Activated T-cell treated with anti-CD3 and anti-CD28 coated beads, Interleukin-2, amount 50 U/mL, for 48 hours (primary cell): ENCODE measurements around the gene PPP1R1A.

Experiments used
- DNase-seq, 2 experiments: peaks; one replicate each; pipeline ENCODE4 v3.0.0-alpha.2; 2020

PPP1R1A gene

DNA sequence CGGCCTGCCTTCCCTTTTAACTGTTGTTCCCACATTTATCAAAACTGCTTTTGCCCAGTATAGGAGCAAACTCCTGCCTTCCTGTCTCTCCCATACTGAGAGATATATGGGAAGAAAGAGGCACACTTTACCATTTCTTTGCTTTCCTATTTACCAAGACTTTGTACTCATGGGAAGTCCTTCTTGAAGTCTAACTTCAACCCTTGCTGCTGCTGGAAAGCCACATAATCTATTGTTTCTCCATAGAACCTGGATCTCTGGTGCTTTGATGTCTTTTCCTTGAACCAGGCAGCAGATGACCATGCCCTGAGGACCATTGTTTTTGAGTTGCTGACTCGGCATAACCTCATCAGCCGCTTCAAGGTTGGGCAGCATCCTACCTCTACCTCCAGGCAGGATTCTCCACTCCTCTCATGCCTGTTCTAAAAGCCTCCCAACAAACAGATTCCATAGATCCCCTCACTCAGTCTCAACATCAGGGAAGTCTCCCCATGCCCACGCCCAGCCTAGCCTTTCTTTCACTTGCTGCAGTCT is 18.4 kb downstream of the PPP1R1A start:
- DNase-seq = no peak

- DNase-seq = no peak
These were observed 19.4 kb downstream of the PPP1R1A start for GRCh38 chr12:54569072-54569471.

DNA sequence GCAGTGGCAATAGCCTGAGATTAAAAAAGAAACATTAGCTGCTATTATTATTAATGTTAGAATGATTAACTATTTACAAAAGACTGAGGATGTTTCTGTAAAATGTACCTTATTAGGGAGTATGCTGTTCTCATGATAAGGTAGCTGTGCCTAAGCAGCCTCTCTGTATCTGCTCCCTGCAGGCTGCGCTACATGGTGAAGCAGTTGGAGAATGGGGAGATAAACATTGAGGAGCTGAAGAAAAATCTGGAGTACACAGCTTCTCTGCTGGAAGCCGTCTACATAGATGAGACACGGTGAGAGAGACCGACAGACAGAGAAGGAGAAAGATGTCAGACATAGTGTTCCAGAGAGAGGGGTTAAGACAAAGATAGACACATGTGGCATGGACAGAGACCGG is 21.7 kb downstream of the PPP1R1A start:
- no peak for DNase-seq

- DNase-seq = no peak
These were observed 22.4 kb downstream of the PPP1R1A start for GRCh38 chr12:54565986-54566544.

DNA sequence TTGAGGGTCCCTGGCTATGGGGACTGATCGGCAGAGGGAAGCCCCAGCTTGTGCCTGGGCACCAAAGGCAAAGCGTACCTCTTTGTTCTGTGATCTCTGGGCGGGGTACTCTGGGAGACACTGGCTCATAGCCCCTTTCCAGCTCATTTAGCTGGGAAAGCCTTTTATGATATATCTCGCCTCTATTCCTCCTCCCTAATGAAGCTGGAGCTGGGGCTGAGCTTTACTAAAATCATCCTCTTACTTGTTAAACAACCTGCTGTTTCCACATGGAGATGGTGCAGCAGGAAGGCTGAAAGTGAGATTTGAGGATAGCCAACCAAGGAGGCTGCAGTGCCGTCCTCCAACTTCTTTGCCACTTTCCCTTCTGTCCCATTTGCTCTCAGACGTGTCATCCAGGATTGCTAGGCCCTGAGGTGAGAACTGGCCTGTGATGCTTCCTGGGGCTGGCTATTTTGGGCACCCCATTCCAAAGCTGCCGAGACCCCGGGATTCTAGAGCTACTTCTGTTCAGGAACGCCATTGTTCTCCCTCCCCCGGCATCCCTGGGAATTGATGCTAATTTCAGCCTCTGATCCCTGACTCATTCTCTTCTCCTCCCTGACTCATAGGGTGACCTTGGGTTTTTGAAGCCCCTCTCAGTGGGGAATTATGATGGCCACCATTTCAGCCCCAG is 23.0 kb downstream of the PPP1R1A start:
- no peak for DNase-seq

DNA sequence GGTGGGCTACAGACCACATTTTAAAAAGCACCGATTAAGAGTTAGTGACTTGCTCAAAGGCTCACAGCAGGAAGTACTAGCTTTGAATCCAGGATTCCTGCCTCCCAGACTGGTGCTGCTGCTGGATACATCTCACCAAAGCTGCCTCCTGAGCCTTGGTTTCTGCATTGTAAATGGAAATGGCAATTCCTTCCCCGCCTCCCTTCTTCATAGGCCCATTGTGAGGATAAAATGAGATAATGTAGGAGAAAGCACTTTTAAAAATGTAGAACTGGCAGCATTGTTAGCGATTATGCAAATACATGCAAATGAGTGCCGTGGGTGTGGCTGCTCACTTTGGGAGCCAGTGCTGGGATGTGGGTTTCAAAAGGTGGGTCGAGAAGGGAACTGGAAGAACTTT is 23.7 kb downstream of the PPP1R1A start:
- DNase-seq = no peak

DNA sequence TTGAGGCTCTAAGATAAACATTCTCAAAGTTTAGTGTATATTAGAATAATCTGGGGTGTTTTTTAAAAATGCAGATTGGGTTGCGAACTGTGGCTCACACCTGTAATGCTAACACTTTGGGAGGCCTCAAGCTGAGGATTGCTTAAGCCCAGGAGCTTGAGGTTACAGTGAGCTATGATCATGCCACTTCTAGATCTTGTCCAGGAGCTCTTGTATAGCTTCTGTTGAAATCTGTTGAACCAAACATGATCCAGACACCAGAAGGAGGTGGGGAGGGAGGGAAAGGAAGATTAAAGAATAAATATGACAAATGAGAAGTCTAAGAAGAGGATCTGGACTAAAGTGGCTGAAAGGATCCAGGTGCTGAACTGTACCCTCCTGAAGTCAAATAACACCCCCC is 24.7 kb downstream of the PPP1R1A start:
- DNase-seq = no peak

DNA sequence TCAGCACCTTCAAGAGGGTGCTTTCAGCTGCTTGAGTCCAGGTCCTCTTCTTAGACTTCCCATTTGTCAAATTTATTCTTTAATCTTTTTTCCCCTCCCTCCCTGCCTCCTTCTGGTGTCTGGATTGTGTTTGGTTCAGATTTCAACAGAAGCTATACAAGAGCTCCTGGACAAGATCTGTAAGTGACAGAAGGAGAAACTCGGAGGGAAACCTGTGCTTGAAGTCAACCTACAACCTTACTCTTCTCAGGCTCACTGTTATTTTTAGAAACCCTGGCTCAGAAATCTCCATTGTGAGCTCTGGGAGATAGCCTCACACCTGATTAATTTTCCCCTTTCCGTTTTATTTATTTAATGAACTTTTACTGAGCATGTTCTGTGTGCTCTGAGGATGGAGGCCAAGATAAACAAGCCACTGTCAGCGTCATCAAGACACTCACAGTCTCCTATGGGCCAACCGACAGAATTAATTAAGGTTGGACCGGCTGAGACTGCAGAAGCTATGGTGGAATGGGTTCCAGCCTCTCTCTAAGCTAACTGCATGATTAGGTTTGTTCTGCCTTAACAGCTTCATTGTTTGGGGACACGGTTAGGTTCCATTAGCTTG is 25.6 kb downstream of the PPP1R1A start:
- DNase-seq = no peak

GRCh38 chr12:54561164-54561563 is 27.3 kb downstream of the PPP1R1A start:
- DNase-seq = peak; percentile 59 to 60

DNA sequence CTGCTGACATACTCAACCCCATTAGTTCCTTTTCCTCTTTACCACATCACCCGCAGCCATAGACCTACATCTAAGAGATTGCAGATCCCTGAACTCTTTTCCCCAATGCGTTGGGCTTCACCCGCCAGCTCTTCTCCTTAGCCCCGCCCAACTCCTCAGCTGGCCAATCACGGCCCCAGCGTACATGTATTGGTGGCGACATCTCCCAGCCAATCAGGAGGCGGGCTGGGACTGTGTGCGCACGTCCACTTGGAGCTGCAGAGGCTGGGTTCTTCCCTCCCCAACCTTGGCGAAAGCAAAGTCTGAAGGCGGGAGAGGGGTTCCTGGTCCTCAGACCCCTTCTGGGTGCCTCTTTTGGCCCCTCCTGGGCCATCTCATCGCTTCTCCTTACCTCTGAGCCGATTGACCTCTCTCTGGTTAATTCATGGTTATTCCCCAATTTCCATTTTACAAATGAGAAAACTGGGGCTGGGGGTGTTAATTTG is 28.0 kb downstream of the PPP1R1A start:
- DNase-seq = peak; percentile 88 to 89

DNA sequence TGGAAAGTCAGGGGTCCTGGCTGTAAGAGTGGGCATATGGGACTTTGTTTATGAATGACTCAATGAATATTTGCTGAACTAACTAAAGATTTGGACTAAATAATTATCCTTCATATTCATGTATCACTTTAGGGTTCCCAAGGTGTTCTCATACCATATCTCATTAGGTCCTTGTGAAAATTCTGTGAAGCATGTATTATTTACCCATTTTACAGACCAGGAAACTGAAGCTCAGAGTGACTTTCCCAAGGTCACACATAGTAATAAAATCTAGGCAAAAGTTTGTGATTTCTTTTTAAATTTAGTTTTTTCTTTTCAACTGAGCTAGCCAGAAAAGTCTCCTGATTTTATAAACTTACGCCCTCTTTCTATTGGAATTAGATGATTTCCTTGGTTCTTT is 29.7 kb downstream of the PPP1R1A start:
- DNase-seq = no peak

GRCh38 chr12:54558311-54558710 is 30.1 kb downstream of the PPP1R1A start:
- no peak for DNase-seq

- no peak for DNase-seq
These were observed 32.7 kb downstream of the PPP1R1A start for GRCh38 chr12:54555670-54556257.

DNA sequence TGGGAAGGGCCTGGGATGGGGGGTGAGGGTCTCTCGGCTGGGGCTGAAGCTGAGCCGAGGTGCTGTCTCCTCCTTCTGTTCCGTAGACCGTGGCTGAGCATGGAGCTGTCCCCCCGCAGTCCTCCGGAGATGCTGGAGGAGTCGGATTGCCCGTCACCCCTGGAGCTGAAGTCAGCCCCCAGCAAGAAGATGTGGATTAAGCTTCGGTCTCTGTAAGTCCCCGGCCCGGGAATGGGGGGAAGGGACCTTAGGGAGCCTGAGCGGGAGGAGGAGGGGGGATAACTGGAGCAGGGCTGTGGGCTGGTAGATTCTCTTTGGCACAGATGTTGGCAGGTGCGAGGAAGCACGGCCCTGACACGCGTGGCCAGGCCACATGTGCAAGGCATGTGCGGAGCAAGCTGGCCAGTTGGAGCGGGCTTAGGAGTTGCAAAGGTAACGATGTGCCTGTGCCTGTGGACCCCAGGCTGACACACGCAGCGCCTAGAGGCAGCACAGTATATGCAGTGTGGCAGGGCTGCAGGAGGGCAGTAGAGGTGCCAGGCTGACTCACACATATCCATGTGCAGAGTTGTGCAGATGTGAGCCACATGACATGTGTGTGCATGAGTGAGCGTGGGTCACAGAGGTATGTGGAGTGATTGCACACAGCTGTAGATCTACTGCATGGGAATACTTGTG is 38.5 kb downstream of the PPP1R1A start:
- DNase-seq = peak; percentile 55 to 59

GRCh38 chr12:54546511-54546910 is 41.9 kb downstream of the PPP1R1A start:
- no peak for DNase-seq

GRCh38 chr12:54544743-54545142 is 43.7 kb downstream of the PPP1R1A start:
- DNase-seq = no peak

GRCh38 chr12:54543526-54543925 is 44.9 kb downstream of the PPP1R1A start:
- DNase-seq = no peak

DNA sequence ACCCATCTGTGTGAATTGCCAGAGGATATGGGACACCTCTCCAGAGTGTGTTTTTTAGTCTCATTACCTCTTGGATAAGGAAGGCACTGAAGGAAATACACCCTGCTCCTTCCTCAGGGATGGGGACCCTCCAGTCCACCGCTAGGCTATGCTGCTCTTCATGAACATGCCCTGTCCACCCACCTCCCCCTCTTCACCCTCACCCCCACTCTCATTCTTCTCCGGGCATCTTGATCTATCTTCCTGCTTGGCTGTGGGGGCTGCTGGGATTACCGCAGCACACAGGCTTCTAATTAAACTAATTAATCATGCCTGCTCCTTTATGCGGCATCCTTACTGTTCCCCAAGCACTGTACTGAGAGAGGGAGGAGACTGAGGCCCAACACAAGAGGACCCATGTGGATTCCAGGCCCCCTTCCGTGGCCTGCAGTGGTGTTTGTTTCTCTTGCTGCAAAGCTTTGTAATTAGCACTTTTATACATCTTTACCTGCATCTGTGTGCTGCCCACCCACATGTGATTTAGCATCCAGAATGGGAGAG is 46.6 kb downstream of the PPP1R1A start:
- no peak for DNase-seq

- no peak for DNase-seq
These were observed 50.2 kb downstream of the PPP1R1A start for GRCh38 chr12:54538136-54538700.

DNA sequence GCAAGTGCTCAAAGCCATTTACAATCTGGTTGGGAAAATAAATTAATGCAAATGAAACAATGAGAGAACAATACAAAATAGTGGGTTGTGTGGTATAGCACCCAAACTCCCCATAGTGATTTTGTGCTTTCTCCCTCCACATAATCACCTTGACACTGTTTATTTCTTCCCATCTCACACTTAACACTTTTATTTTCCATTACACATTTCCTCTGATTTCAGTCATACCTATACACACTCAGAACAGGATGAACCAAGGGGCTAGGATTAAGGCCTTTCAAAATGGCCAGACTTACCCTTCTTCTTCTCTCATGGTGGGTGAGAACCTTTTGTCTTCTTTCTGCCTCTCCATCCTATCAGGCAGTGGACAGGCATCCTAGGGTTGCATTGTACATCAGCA is 53.0 kb downstream of the PPP1R1A start:
- no peak for DNase-seq

- DNase-seq = no peak
These were observed 58.9 kb downstream of the PPP1R1A start for GRCh38 chr12:54529581-54529980.
